Endothelial cell of umbilical vein (primary cell): ENCODE measurements around the gene GALNT2. TPM values are rescaled to one million over a fixed set of nuclear protein-coding genes. Genes with fewer than 3 reads are reported as not detected.

Experiments used
- BruUV-seq: library from RNA; stranded (reverse); fragments of 400-500 nt; replicated peaks from 2 replicates; lab custom pipeline; 2021; lab: Mats Ljungman, UMichigan
- CTCF ChIA-PET: fragments of 300-600, 350-600 bp; sonication (Branson Sonifier 250); formaldehyde crosslinking; loops from one replicate; lab custom pipeline; 2021; ENCODE audit warnings: antibody characterized with exemption, inconsistent platforms; lab: Charles Lee
- POLR2A ChIA-PET: fragments of 300-600, 350-600 bp; sonication (Branson Sonifier 250); formaldehyde crosslinking; loops from one replicate; lab custom pipeline; 2021; ENCODE audit warnings: antibody characterized with exemption, inconsistent platforms; lab: Charles Lee
- DNase-seq: peaks from one replicate; pipeline ENCODE4 v3.0.0-alpha.2; 2011; ENCODE audit warnings: low read depth, low spot score
- FAIRE-seq: peaks from 2 replicates; lab custom pipeline; 2011; peaks lifted over from hg19 to GRCh38; lab: Jason Lieb, UNC
- H2AFZ ChIP-seq: 2 replicates; pipeline ENCODE4 v1.6.0; 2012; ENCODE audit warnings: low read depth, low read length, control low read depth, inconsistent platforms
- H3K27ac ChIP-seq: 2 replicates; pipeline ENCODE4 v1.5.1; 2011; ENCODE audit warnings: low read depth, mild to moderate bottlenecking, control low read depth, low read length, moderate library complexity; ENCODE audit not compliant: insufficient read depth
- H3K27me3 ChIP-seq, 2 experiments: 2 replicates each; pipeline versions ENCODE4 v1.6.0 to v1.6.1; 2011; ENCODE audit warnings: low read length in 2 of 2, mixed read lengths in 1 of 2; ENCODE audit not compliant: control insufficient read depth in 2 of 2, insufficient read depth in 2 of 2
- H3K36me3 ChIP-seq, 2 experiments: 2 replicates in 1 of 2; 3 replicates in 1 of 2; pipeline ENCODE4 v1.5.1; 2011; ENCODE audit warnings: low read length in 2 of 2, mild to moderate bottlenecking in 1 of 2, moderate library complexity in 1 of 2; ENCODE audit not compliant: control insufficient read depth in 2 of 2, insufficient read depth in 2 of 2; ENCODE audit errors: extremely low read depth in 1 of 2
- H3K4me1 ChIP-seq: 3 replicates; pipeline ENCODE4 v1.5.1; 2011; ENCODE audit warnings: mild to moderate bottlenecking, low read length; ENCODE audit not compliant: control insufficient read depth, insufficient read depth; ENCODE audit errors: extremely low read depth
- H3K4me2 ChIP-seq: 2 replicates; pipeline ENCODE4 v1.6.1; 2011; ENCODE audit warnings: low read length, control low read depth, mixed read lengths; ENCODE audit not compliant: insufficient read depth
- H3K4me3 ChIP-seq, 3 experiments: fragments of 200-600 bp in 1 of 3; sonication (generic), shearing (Covaris generic) in 1 of 3; replicated peaks in 1 of 3; 2 replicates each; pipeline ENCODE4 v1.5.1; 2011 to 2016; ENCODE audit warnings: control low read depth in 3 of 3, low read length in 3 of 3, mild to moderate bottlenecking in 2 of 3, inconsistent platforms in 1 of 3, low read depth in 1 of 3, moderate library complexity in 1 of 3; ENCODE audit not compliant: insufficient read depth in 1 of 3
- H3K79me2 ChIP-seq: 2 replicates; pipeline ENCODE4 v1.6.0; 2012; ENCODE audit warnings: low read length, inconsistent platforms; ENCODE audit not compliant: control insufficient read depth, insufficient read depth
- H3K9ac ChIP-seq: replicated peaks from 2 replicates; pipeline ENCODE3; 2011; ENCODE audit warnings: low read length, control low read depth; ENCODE audit not compliant: insufficient read depth; ENCODE audit errors: extremely low read depth
- H3K9me1 ChIP-seq: replicated peaks from 3 replicates; pipeline ENCODE4 v1.6.0; 2011; ENCODE audit warnings: mild to moderate bottlenecking, low read length; ENCODE audit not compliant: control insufficient read depth, insufficient read depth; ENCODE audit errors: extremely low read depth
- H3K9me3 ChIP-seq: replicated peaks from 2 replicates; pipeline ENCODE4 v1.5.1; 2012; ENCODE audit warnings: low read length, inconsistent platforms; ENCODE audit not compliant: control insufficient read depth, insufficient read depth
- H4K20me1 ChIP-seq: replicated peaks from 2 replicates; pipeline ENCODE3; 2011; ENCODE audit warnings: mild to moderate bottlenecking, low read length; ENCODE audit not compliant: control insufficient read depth, insufficient read depth; ENCODE audit errors: extremely low read depth
- EZH2 ChIP-seq: IDR thresholded peaks from 2 replicates; pipeline ENCODE4 v1.6.1; 2012; ENCODE audit warnings: borderline replicate concordance, low read depth, mild to moderate bottlenecking, moderate library complexity, low read length, inconsistent platforms; ENCODE audit not compliant: severe bottlenecking
- FOS ChIP-seq: IDR thresholded peaks from 2 replicates; pipeline ENCODE4 v1.6.1; 2011; ENCODE audit warnings: mild to moderate bottlenecking, low read length, moderate library complexity, borderline replicate concordance; ENCODE audit not compliant: insufficient read depth
- GATA2 ChIP-seq: IDR thresholded peaks from 2 replicates; pipeline ENCODE4 v1.7.0; 2011; ENCODE audit warnings: low read depth, mild to moderate bottlenecking, moderate library complexity, mixed read lengths, low read length; ENCODE audit not compliant: insufficient read length, insufficient read depth
- JUN ChIP-seq: IDR thresholded peaks from 2 replicates; pipeline ENCODE4 v1.6.1; 2011; ENCODE audit warnings: borderline replicate concordance, low read depth; ENCODE audit not compliant: insufficient read length, insufficient read depth
- MYC ChIP-seq: IDR thresholded peaks from one replicate; pipeline ENCODE4 v1.6.1; 2011; ENCODE audit warnings: mild to moderate bottlenecking, low read depth, low read length
- POLR2A ChIP-seq: IDR thresholded peaks from 2 replicates; pipeline ENCODE4 v1.6.1; 2012; ENCODE audit warnings: low read depth, mild to moderate bottlenecking, control low read depth, low read length
- POLR2AphosphoS5 ChIP-seq: IDR thresholded peaks from 2 replicates; pipeline ENCODE4 v1.6.1; 2012; ENCODE audit warnings: low read depth, mild to moderate bottlenecking, control low read depth, low read length, moderate library complexity; ENCODE audit not compliant: insufficient read depth
- dilution Hi-C: fragments of 300-500 bp; cut with MboI; formaldehyde crosslinking; loops from one replicate; pipeline ENCODE4 v1.15.0; 2019; ENCODE audit warnings: low sequenced_read_pairs; ENCODE audit not compliant: extremely low pct_ligation_motif_present
- intact Hi-C: fragments of 100-400 bp; cut with micrococcal nuclease; formaldehyde crosslinking; loops from one replicate; pipeline ENCODE4 v1.10.0; 2022
- polyA plus RNA-seq, 4 experiments: library from polyadenylated mRNA; depleted of rRNA in 3 of 4; stranded (reverse) in 3 of 4; unstranded in 1 of 4; fragments of >200 nt; gene quantifications; 2 replicates each; pipeline versions ENCODE4 v1.2.1 to v1.2.3, GENCODE V29; 2011 to 2012; ENCODE audit warnings: missing spikeins in 1 of 4
- total RNA-seq: library from RNA; stranded (reverse); gene quantifications from 2 replicates; pipeline ENCODE4 v1.2.3, GENCODE V29; 2021
- TF ChIP-seq, protein P1 (sequence below), 2 donors: IDR thresholded peaks; 1 replicate in 1 of 2; 2 replicates in 1 of 2; pipeline ENCODE4 v1.5.1; 2011; ENCODE audit warnings: low read length in 2 of 2, mild to moderate bottlenecking in 2 of 2, moderate library complexity in 2 of 2, control low read depth in 1 of 2, inconsistent platforms in 1 of 2, low read depth in 1 of 2; ENCODE audit not compliant: insufficient read depth in 1 of 2; ENCODE audit errors: extremely low read depth in 1 of 2
- TF ChIP-seq, protein P2 (sequence below): IDR thresholded peaks from 2 replicates; pipeline ENCODE4 v1.6.1; 2011; ENCODE audit not compliant: insufficient read depth, insufficient read length

GALNT2 gene
- total and polyA plus RNA-seq, 2 donors (not counting 3 experiments of a cell fraction or from before 2014, with no cell fraction given) = 56.3 to 77.5 TPM

DNA sequence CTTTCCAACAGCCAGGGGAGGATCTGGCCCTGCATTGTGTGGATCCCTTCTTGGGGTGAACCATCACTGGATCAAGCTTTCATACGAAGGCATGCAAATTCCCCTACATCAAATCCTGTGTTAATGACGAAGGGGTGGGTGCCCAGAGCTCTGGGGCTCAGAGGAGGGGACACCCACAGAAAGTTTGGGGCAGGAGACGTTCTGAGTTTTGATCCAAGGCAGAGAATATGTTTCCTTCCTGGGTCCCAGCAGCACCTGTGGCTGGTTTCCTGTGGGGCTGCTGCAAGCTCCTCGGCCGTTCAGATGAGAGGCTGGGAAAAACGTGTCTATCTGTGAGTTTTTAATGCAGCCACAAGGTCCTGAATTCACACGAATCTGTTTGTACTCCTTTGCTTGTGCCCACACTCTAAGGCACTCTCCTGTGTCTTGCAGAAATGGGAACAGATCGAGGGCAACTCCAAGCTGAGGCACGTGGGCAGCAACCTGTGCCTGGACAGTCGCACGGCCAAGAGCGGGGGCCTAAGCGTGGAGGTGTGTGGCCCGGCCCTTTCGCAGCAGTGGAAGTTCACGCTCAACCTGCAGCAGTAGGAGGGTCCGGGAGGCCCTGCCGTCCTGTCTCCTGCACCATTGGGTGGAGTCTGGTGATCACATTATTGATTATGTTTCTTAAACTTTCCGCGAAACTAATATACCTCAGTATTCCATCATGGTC, 212.0 kb downstream of the GALNT2 start:
- FAIRE-seq = no peak

More for the DNA sequence above, 212.0 kb downstream of the GALNT2 start:
- H3K9ac ChIP-seq = no peak overlapping the region
- no peak overlapping the region for H3K4me3 ChIP-seq
- dilution Hi-C loops (no loop called here), intact Hi-C loops (no loop called here)
- H3K36me3 ChIP-seq = peaks cover 0 to 5% of the 10 kb centered on the region in 2 experiments
- H3K27me3 ChIP-seq = no peaks in the 10 kb centered on the region
- no peak overlapping the region for H3K4me2 ChIP-seq
- no peak overlapping the region for H3K27ac ChIP-seq
- BruUV-seq = no TSS peak
- CTCF ChIA-PET = no interaction called here
- H3K9me3 ChIP-seq = no peaks in the 10 kb centered on the region
- no peak for DNase-seq
- H3K9me1 ChIP-seq = no peaks in the 10 kb centered on the region
- no peaks in the 10 kb centered on the region for H3K79me2 ChIP-seq
- no peak overlapping the region for H2AFZ ChIP-seq
- no peaks in the 10 kb centered on the region for H4K20me1 ChIP-seq
- TF ChIP-seq, protein P1, sequence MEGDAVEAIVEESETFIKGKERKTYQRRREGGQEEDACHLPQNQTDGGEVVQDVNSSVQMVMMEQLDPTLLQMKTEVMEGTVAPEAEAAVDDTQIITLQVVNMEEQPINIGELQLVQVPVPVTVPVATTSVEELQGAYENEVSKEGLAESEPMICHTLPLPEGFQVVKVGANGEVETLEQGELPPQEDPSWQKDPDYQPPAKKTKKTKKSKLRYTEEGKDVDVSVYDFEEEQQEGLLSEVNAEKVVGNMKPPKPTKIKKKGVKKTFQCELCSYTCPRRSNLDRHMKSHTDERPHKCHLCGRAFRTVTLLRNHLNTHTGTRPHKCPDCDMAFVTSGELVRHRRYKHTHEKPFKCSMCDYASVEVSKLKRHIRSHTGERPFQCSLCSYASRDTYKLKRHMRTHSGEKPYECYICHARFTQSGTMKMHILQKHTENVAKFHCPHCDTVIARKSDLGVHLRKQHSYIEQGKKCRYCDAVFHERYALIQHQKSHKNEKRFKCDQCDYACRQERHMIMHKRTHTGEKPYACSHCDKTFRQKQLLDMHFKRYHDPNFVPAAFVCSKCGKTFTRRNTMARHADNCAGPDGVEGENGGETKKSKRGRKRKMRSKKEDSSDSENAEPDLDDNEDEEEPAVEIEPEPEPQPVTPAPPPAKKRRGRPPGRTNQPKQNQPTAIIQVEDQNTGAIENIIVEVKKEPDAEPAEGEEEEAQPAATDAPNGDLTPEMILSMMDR (IDR thresholded peaks at IDR 0.05; ENCODE audit: extremely low read depth in 1 of 2, insufficient read depth in 1 of 2, low read depth in 1 of 2, low read length in 2 of 2) = no peak
- TF ChIP-seq FOS = no peak
- no peak for TF ChIP-seq JUN
- TF ChIP-seq, protein P2, sequence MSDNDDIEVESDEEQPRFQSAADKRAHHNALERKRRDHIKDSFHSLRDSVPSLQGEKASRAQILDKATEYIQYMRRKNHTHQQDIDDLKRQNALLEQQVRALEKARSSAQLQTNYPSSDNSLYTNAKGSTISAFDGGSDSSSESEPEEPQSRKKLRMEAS = no peak
- TF ChIP-seq POLR2A = no peak
- TF ChIP-seq MYC = no peak
- TF ChIP-seq POLR2AphosphoS5 = no peak
- no peak for TF ChIP-seq EZH2
- no peak for TF ChIP-seq GATA2
- peaks cover 11% of the 10 kb centered on the region for H3K4me1 ChIP-seq
- POLR2A ChIA-PET = no interaction called here
